SK-N-SH (cell line): ENCODE results near the gene NCKAP5. TPM values are rescaled to one million over a fixed set of nuclear protein-coding genes. Genes with fewer than 3 reads are reported as not detected.
A peak's percentile ranks its signal among the peaks of the same experiment; 100 is the strongest.

Experiments
- CTCF ChIA-PET: fragments of 300-600, 350-600 bp; formaldehyde crosslinking; extraction: SDS; loops from one replicate; lab custom pipeline; 2021; lab: Yijun Ruan, JAX
- POLR2A ChIA-PET: fragments of 350-600 bp; sonication (Branson Sonifier 250); formaldehyde crosslinking; extraction: SDS; loops from one replicate; lab custom pipeline; 2020; ENCODE audit warnings: antibody characterized with exemption, inconsistent platforms; lab: Yijun Ruan, JAX
- DNase-seq: peaks from one replicate; pipeline ENCODE4 v3.0.0; 2012
- H2AFZ ChIP-seq: fragments of 200-600 bp; sonication (generic); 2 replicates; pipeline ENCODE4 v1.8.1; 2016; ENCODE audit warnings: antibody characterized with exemption, mild to moderate bottlenecking, low read depth
- H3F3A ChIP-seq: fragments of 200-600 bp; sonication (generic); replicated peaks from 2 replicates; pipeline ENCODE3; 2016; ENCODE audit warnings: antibody characterized with exemption, mild to moderate bottlenecking; ENCODE audit not compliant: insufficient read depth
- H3K27ac ChIP-seq, 2 experiments: fragments of 200-500 bp in 1 of 2; fragments of 200-600 bp in 1 of 2; sonication (Bioruptor generic) in 1 of 2; sonication (generic), shearing (Covaris generic) in 1 of 2; 2 replicates each; pipeline versions ENCODE4 v1.5.1 to v1.6.1; 2014 to 2016; ENCODE audit warnings: low read depth in 2 of 2, inconsistent platforms in 1 of 2, low read length in 1 of 2, mild to moderate bottlenecking in 1 of 2, mixed read lengths in 1 of 2
- H3K27me3 ChIP-seq: fragments of 200-600 bp; sonication (generic), shearing (Covaris generic); 2 replicates; pipeline ENCODE4 v1.6.1; 2016; ENCODE audit warnings: mixed run types; ENCODE audit not compliant: insufficient read depth
- H3K36me3 ChIP-seq, 2 experiments: fragments of 200-500 bp in 1 of 2; fragments of 200-600 bp in 1 of 2; sonication (Bioruptor generic) in 1 of 2; sonication (generic) in 1 of 2; replicated peaks in 1 of 2; 2 replicates each; pipeline versions ENCODE3 to v1.5.1; 2014 to 2016; ENCODE audit warnings: low read length in 1 of 2, mild to moderate bottlenecking in 1 of 2; ENCODE audit not compliant: insufficient read depth in 2 of 2, control insufficient read depth in 1 of 2
- H3K4me1 ChIP-seq, 2 experiments: fragments of 200-500 bp in 1 of 2; fragments of 200-600 bp in 1 of 2; sonication (Bioruptor generic) in 1 of 2; sonication (generic), shearing (Covaris generic) in 1 of 2; 2 replicates each; pipeline versions ENCODE4 v1.5.1 to v1.6.1; 2014 to 2016; ENCODE audit warnings: low read depth in 1 of 2, low read length in 1 of 2, mixed run types in 1 of 2; ENCODE audit not compliant: insufficient read depth in 2 of 2, control insufficient read depth in 1 of 2
- H3K4me2 ChIP-seq: fragments of 200-600 bp; sonication (generic), shearing (Covaris generic); 2 replicates; pipeline ENCODE4 v1.6.1; 2017; ENCODE audit warnings: mixed run types
- H3K4me3 ChIP-seq, 2 experiments: fragments of 200-500 bp in 1 of 2; fragments of 200-600 bp in 1 of 2; sonication (Bioruptor generic) in 1 of 2; sonication (generic), shearing (Covaris generic) in 1 of 2; 2 replicates each; pipeline versions ENCODE4 v1.5.1 to v1.8.1; 2014 to 2016; ENCODE audit warnings: low read depth in 2 of 2, inconsistent platforms in 1 of 2, low read length in 1 of 2, mild to moderate bottlenecking in 1 of 2, mixed read lengths in 1 of 2, moderate library complexity in 1 of 2
- H3K79me2 ChIP-seq: fragments of 200-600 bp; sonication (generic); 2 replicates; pipeline ENCODE4 v1.8.1; 2017; ENCODE audit warnings: mild to moderate bottlenecking; ENCODE audit not compliant: insufficient read depth
- H3K9ac ChIP-seq: fragments of 200-600 bp; sonication (generic); 2 replicates; pipeline ENCODE4 v1.6.1; 2017; ENCODE audit warnings: mixed run types
- H3K9me2 ChIP-seq: fragments of 200-600 bp; sonication (generic); 2 replicates; pipeline ENCODE4 v1.6.1; 2017; ENCODE audit warnings: mixed run types
- H3K9me3 ChIP-seq: fragments of 200-600 bp; sonication (generic); 2 replicates; pipeline ENCODE4 v1.6.1; 2017; ENCODE audit warnings: mixed run types, mild to moderate bottlenecking, moderate library complexity
- H4K20me1 ChIP-seq: fragments of 200-600 bp; sonication (generic); 2 replicates; pipeline ENCODE4 v1.6.1; 2017; ENCODE audit warnings: mild to moderate bottlenecking, mixed run types; ENCODE audit not compliant: insufficient read depth
- CHD2 ChIP-seq: fragments of 150-350 bp; IDR thresholded peaks from 2 replicates; pipeline ENCODE4 v1.6.1; 2018; ENCODE audit warnings: low read length; ENCODE audit not compliant: partially characterized antibody
- EP300 ChIP-seq, 2 experiments: IDR thresholded peaks; 2 replicates each; pipeline versions ENCODE4 v1.4.0 to v1.6.1; 2012; ENCODE audit warnings: borderline replicate concordance in 1 of 2, low read depth in 1 of 2, low read length in 1 of 2
- MEF2A ChIP-seq: IDR thresholded peaks from 2 replicates; pipeline ENCODE4 v1.4.0; 2012; ENCODE audit warnings: low read depth, borderline replicate concordance
- NFIC ChIP-seq: IDR thresholded peaks from 2 replicates; pipeline ENCODE4 v1.4.0; 2012; ENCODE audit warnings: borderline replicate concordance
- NRF1 ChIP-seq: IDR thresholded peaks from 2 replicates; pipeline ENCODE4 v1.6.1; 2012; ENCODE audit warnings: low read depth, mild to moderate bottlenecking, low read length
- RCOR1 ChIP-seq: fragments of 150-350 bp; IDR thresholded peaks from 2 replicates; pipeline ENCODE4 v1.6.1; 2017; ENCODE audit warnings: antibody characterized with exemption, low read length
- SIN3A ChIP-seq: IDR thresholded peaks from 2 replicates; pipeline ENCODE4 v1.6.1; 2012; ENCODE audit warnings: low read depth, mild to moderate bottlenecking, low read length, moderate library complexity, borderline replicate concordance
- SMC3 ChIP-seq: IDR thresholded peaks from 2 replicates; pipeline ENCODE4 v1.6.1; 2012; ENCODE audit warnings: low read depth, low read length, improper control_type of control experiment
- TAF1 ChIP-seq: IDR thresholded peaks from 2 replicates; pipeline ENCODE4 v1.6.1; 2012; ENCODE audit warnings: low read depth, mild to moderate bottlenecking, low read length, moderate library complexity, borderline replicate concordance
- TCF12 ChIP-seq: IDR thresholded peaks from 2 replicates; pipeline ENCODE4 v1.4.0; 2012
- TEAD4 ChIP-seq: IDR thresholded peaks from 2 replicates; pipeline ENCODE4 v1.4.0; 2012; ENCODE audit warnings: mild to moderate bottlenecking, borderline replicate concordance; ENCODE audit not compliant: insufficient read depth
- WGBS: methylation state at CpG from one replicate; pipeline ENCODE4 v1.1.6; 2017; ENCODE audit warnings: low lambda C conversion rate; 5-methylcytosine and 5-hydroxymethylcytosine counted together
- polyA plus RNA-seq, 3 experiments: library from polyadenylated mRNA; depleted of rRNA; stranded (reverse); fragments of >200 nt; gene quantifications; 2 replicates each; pipeline ENCODE4 v1.2.3, GENCODE V29; 2012
- TF ChIP-seq, protein P1 (sequence below): IDR thresholded peaks from 2 replicates; pipeline ENCODE4 v1.4.0; 2012; ENCODE audit warnings: low read depth, borderline replicate concordance
- TF ChIP-seq, protein P2 (sequence below): IDR thresholded peaks from 2 replicates; pipeline ENCODE4 v1.4.0; 2012; ENCODE audit warnings: low read depth
- TF ChIP-seq, protein P3 (sequence below): fragments of 200-600 bp; sonication (generic); IDR thresholded peaks from 2 replicates; pipeline ENCODE4 v1.6.1; 2017; ENCODE audit warnings: antibody characterized with exemption, mild to moderate bottlenecking, moderate library complexity
- TF ChIP-seq, protein P4 (sequence below): fragments of 150-350 bp; IDR thresholded peaks from 2 replicates; pipeline ENCODE4 v1.6.1; 2016; ENCODE audit warnings: mild to moderate bottlenecking, low read depth, low read length

Gene NCKAP5
- polyA plus RNA-seq, 1 of the 3 experiments (the other 2 are of a cell fraction), result 0.02 TPM

DNA sequence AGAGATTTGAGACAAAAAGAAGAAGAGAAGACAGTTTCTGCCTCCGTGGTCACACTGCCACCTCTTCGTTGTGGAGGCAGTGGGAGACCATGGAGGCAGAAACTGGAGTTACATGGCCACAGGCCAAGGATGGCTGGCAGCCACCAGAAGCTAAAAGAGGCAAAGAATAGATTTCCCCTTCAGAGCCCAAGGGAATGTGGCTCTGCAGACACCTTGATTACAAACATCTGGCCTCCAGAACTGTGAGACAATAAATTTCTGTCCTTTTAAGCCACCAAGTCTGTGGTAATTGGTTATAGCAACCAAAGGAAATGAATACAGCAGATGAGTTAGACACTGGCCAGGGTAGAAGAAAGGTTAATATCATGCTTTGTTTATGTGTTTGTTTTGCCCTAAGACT lies 477.9 kb downstream of the NCKAP5 start:
- ChIA-PET POLR2A (no interaction called here), CTCF (interaction anchor here (0.8 kb wide), 1 partner anchor 22 kb away, joined by 3 read pairs; no protein-coding TSS in a partner anchor)
- 11% methylated on average over 2 of the region's 2 CpGs for WGBS

DNA sequence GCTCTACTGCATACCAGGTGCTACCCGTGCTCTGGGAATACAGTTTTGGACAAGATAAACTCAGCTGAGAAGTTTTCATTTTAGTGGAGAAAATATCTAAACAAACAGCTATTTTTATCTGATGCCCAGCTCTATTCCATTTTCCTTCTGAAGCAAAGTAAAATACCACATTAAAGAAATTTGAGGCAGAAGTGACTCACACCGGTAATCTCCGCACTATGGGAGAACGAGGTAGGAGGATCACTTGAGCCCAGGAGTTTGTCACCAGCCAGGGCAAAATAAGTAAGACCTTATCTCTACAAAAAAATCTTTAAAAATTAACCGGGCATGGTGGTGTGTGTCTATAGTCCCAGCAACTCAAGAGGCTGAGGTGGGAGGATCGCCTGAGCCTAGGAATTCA lies 482.1 kb downstream of the NCKAP5 start:
- Histone ChIP-seq H3K36me3 (no peaks in the 10 kb centered on the region), H3K27ac (peak overlapping the region in 1 of 2 experiments; percentile 0; a peak in 1 of 4 replicates), H3K9ac (no peak overlapping the region), H2AFZ (no peak overlapping the region), H3K4me1 (peaks cover 0 to 13% of the 10 kb centered on the region in 2 experiments; a peak in 2 of 4 replicates), H3K27me3 (no peaks in the 10 kb centered on the region), H3K9me3 (no peaks in the 10 kb centered on the region), H4K20me1 (no peaks in the 10 kb centered on the region), H3K79me2 (no peaks in the 10 kb centered on the region), H3F3A (no peaks in the 10 kb centered on the region), H3K4me3 (no peak overlapping the region), H3K9me2 (no peaks in the 10 kb centered on the region), H3K4me2 (no peak overlapping the region)
- no peak for DNase-seq
- POLR2A ChIA-PET, result no interaction called here
- TF ChIP-seq, protein P1, sequence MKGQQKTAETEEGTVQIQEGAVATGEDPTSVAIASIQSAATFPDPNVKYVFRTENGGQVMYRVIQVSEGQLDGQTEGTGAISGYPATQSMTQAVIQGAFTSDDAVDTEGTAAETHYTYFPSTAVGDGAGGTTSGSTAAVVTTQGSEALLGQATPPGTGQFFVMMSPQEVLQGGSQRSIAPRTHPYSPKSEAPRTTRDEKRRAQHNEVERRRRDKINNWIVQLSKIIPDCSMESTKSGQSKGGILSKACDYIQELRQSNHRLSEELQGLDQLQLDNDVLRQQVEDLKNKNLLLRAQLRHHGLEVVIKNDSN, result no peak
- TF ChIP-seq SIN3A, result no peak
- TF ChIP-seq TAF1, result no peak
- TF ChIP-seq MEF2A, result no peak
- WGBS, result 35% methylated on average over 6 of the region's 6 CpGs
- CTCF ChIA-PET, result interaction anchor here (1.3 kb wide), 1 partner anchor 83 kb away, joined by 3 read pairs; no protein-coding TSS in a partner anchor

More for the DNA sequence above, 477.9 kb downstream of the NCKAP5 start:
- H3K27me3 ChIP-seq, result no peaks in the 10 kb centered on the region
- TF ChIP-seq, protein P2, sequence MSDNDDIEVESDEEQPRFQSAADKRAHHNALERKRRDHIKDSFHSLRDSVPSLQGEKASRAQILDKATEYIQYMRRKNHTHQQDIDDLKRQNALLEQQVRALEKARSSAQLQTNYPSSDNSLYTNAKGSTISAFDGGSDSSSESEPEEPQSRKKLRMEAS, result no peak
- TF ChIP-seq, protein P3, sequence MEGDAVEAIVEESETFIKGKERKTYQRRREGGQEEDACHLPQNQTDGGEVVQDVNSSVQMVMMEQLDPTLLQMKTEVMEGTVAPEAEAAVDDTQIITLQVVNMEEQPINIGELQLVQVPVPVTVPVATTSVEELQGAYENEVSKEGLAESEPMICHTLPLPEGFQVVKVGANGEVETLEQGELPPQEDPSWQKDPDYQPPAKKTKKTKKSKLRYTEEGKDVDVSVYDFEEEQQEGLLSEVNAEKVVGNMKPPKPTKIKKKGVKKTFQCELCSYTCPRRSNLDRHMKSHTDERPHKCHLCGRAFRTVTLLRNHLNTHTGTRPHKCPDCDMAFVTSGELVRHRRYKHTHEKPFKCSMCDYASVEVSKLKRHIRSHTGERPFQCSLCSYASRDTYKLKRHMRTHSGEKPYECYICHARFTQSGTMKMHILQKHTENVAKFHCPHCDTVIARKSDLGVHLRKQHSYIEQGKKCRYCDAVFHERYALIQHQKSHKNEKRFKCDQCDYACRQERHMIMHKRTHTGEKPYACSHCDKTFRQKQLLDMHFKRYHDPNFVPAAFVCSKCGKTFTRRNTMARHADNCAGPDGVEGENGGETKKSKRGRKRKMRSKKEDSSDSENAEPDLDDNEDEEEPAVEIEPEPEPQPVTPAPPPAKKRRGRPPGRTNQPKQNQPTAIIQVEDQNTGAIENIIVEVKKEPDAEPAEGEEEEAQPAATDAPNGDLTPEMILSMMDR, result no peak
- TF ChIP-seq CHD2 (peak; percentile 12), RCOR1 (peak; percentile 68), SMC3 (no peak), NFIC (no peak), TCF12 (peak; percentile 28; the same call in 1 of the 2 replicates), SIN3A (no peak), TEAD4 (no peak), EP300 (IDR thresholded peaks at IDR 0.05; ENCODE audit: borderline replicate concordance in 1 of 2, low read depth in 1 of 2, low read length in 1 of 2) (peak in 1 of 2 experiments; percentile 56; a peak in 1 of 4 replicates), NRF1 (no peak)
- TF ChIP-seq, protein P4, sequence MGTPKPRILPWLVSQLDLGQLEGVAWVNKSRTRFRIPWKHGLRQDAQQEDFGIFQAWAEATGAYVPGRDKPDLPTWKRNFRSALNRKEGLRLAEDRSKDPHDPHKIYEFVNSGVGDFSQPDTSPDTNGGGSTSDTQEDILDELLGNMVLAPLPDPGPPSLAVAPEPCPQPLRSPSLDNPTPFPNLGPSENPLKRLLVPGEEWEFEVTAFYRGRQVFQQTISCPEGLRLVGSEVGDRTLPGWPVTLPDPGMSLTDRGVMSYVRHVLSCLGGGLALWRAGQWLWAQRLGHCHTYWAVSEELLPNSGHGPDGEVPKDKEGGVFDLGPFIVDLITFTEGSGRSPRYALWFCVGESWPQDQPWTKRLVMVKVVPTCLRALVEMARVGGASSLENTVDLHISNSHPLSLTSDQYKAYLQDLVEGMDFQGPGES, result no peak
- TF ChIP-seq, all 33 proteins: peak for 4
- H3K9ac ChIP-seq, result no peak overlapping the region
- H3K27ac ChIP-seq, result no peak overlapping the region
- no peaks in the 10 kb centered on the region for H4K20me1 ChIP-seq
- H3K4me3 ChIP-seq, result no peak overlapping the region
- no peaks in the 10 kb centered on the region for H3F3A ChIP-seq
- H3K4me1 ChIP-seq, result peaks cover 0 to 8% of the 10 kb centered on the region in 2 experiments; a peak in 2 of 4 replicates
- no peaks in the 10 kb centered on the region for H3K9me3 ChIP-seq
- no peak for DNase-seq
- no peaks in the 10 kb centered on the region for H3K79me2 ChIP-seq
- H3K4me2 ChIP-seq, result no peak overlapping the region
- no peaks in the 10 kb centered on the region for H3K9me2 ChIP-seq
- H2AFZ ChIP-seq, result no peak overlapping the region
- H3K36me3 ChIP-seq, result no peaks in the 10 kb centered on the region
